ENCODE results near the gene TRDN. TPM values are rescaled to one million over a fixed set of nuclear protein-coding genes. Genes with fewer than 3 reads are reported as not detected.

Gene TRDN
- total RNA-seq, 2 donors from 2014 or later, result 1.9 to 2.2 TPM

GRCh38 chr6:123210645-123211044, 426.1 kb downstream of the TRDN start:
- no peak for DNase-seq (ENCODE audit: low spot score)
- Histone ChIP-seq H3K4me3 (no peak overlapping the region), H3K4me1 (replicated peaks) (no peaks in the 10 kb centered on the region), H3K27me3 (replicated peaks; ENCODE audit: insufficient read depth) (no peaks in the 10 kb centered on the region), H3K9me3 (no peaks in the 10 kb centered on the region), H3K27ac (no peak overlapping the region), H3K36me3 (no peaks in the 10 kb centered on the region)
- 88% methylated on average over 2 of the region's 2 CpGs for WGBS
- TF ChIP-seq POLR2AphosphoS5 (IDR thresholded peaks at IDR 0.05) (no peak), POLR2A (IDR thresholded peaks at IDR 0.05) (no peak), CTCF (IDR thresholded peaks at IDR 0.05) (no peak)
- intact Hi-C loops (cut with DNase I), result no loop called here

GRCh38 chr6:123207967-123208510, 428.7 kb downstream of the TRDN start:
- TF ChIP-seq POLR2AphosphoS5 (IDR thresholded peaks at IDR 0.05) (no peak), POLR2A (IDR thresholded peaks at IDR 0.05) (no peak), CTCF (IDR thresholded peaks at IDR 0.05) (no peak)

GRCh38 chr6:123203928-123204327, 432.8 kb downstream of the TRDN start:
- no peak for DNase-seq (ENCODE audit: low spot score)
- TF ChIP-seq POLR2A (IDR thresholded peaks at IDR 0.05), result no peak
- no peak for TF ChIP-seq POLR2AphosphoS5 (IDR thresholded peaks at IDR 0.05)
- no peak for TF ChIP-seq CTCF (IDR thresholded peaks at IDR 0.05)
- H3K36me3 ChIP-seq, result no peaks in the 10 kb centered on the region
- 59% methylated on average over 1 of the region's 1 CpG for WGBS
- H3K27me3 ChIP-seq (replicated peaks; ENCODE audit: insufficient read depth), result no peaks in the 10 kb centered on the region
- no peak overlapping the region for H3K4me3 ChIP-seq
- intact Hi-C loops (cut with DNase I), result no loop called here
- no peak overlapping the region for H3K27ac ChIP-seq
- no peaks in the 10 kb centered on the region for H3K9me3 ChIP-seq
- H3K4me1 ChIP-seq (replicated peaks), result no peaks in the 10 kb centered on the region

More at GRCh38 chr6:123207967-123208510, 428.7 kb downstream of the TRDN start:
- WGBS, result 47% methylated on average over 7 of the region's 7 CpGs
- Histone ChIP-seq H3K27me3 (replicated peaks; ENCODE audit: insufficient read depth) (no peaks in the 10 kb centered on the region), H3K4me3 (no peak overlapping the region), H3K4me1 (replicated peaks) (no peaks in the 10 kb centered on the region), H3K9me3 (no peaks in the 10 kb centered on the region), H3K36me3 (no peaks in the 10 kb centered on the region), H3K27ac (no peak overlapping the region)
- intact Hi-C loops (cut with DNase I), result no loop called here
- DNase-seq (ENCODE audit: low spot score), result no peak

- Histone ChIP-seq H3K4me1 (replicated peaks) (no peaks in the 10 kb centered on the region), H3K27ac (no peak overlapping the region), H3K36me3 (no peaks in the 10 kb centered on the region), H3K9me3 (no peaks in the 10 kb centered on the region), H3K27me3 (replicated peaks; ENCODE audit: insufficient read depth) (no peaks in the 10 kb centered on the region), H3K4me3 (no peak overlapping the region)
- TF ChIP-seq POLR2A (IDR thresholded peaks at IDR 0.05) (no peak), POLR2AphosphoS5 (IDR thresholded peaks at IDR 0.05) (no peak), CTCF (IDR thresholded peaks at IDR 0.05) (no peak)
- DNase-seq (ENCODE audit: low spot score), result no peak
- WGBS, result 94% methylated on average over 16 of the region's 18 CpGs
- intact Hi-C loops (cut with DNase I), result no loop called here
These were observed 434.8 kb downstream of the TRDN start for GRCh38 chr6:123201869-123202372.

- Histone ChIP-seq H3K4me1 (replicated peaks) (no peaks in the 10 kb centered on the region), H3K36me3 (no peaks in the 10 kb centered on the region), H3K27me3 (replicated peaks; ENCODE audit: insufficient read depth) (no peaks in the 10 kb centered on the region), H3K9me3 (no peaks in the 10 kb centered on the region), H3K27ac (no peak overlapping the region), H3K4me3 (no peak overlapping the region)
- intact Hi-C loops (cut with DNase I), result no loop called here
- TF ChIP-seq CTCF (IDR thresholded peaks at IDR 0.05) (no peak), POLR2AphosphoS5 (IDR thresholded peaks at IDR 0.05) (no peak), POLR2A (IDR thresholded peaks at IDR 0.05) (no peak)
- DNase-seq (ENCODE audit: low spot score), result no peak
These were observed 443.5 kb downstream of the TRDN start for GRCh38 chr6:123193298-123193697.
